AG09319 (cell line): ENCODE data around the gene CFAP54.

Experiments
- DNase-seq: peaks from one replicate; pipeline ENCODE4 v3.0.0-alpha.2; 2010; ENCODE audit warnings: low read depth; ENCODE audit errors: extremely low read depth
- TF ChIP-seq, protein P1 (sequence below): IDR thresholded peaks from 2 replicates; pipeline ENCODE4 v1.5.1; 2011; ENCODE audit warnings: low read depth, mild to moderate bottlenecking, inconsistent platforms, low read length, moderate library complexity

CFAP54 gene

DNA sequence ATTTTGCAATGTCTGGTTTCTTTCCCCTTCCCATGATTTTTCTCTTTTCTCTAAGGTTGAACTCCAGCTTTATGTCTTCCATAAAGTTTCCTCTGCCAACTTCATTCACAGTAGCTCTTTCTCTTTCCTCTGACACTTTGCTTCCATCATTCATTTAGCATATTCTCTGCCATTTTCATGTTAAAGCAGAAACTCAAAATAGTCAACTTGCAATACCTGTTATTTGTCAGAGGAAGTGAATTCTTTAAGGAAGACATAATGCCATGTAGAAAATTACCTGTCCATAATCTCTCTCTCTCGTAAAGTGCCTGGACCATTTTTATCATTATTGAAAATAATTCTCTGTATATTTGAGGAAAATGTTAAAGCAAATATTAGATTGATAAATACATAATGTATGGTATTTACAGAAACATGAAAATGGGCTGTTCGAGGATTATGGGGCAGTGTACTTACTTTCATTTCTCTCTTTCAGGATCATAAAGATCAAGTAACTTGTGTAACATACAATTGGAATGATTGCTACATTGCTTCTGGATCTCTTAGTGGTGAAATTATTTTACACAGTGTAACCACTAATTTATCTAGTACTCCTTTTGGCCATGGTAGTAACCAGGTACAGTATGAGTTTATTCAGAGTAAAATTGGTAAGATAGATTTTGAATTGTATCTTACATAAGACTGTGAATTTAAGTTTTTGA lies 430.3 kb downstream of the CFAP54 start:
- DNase-seq: no peak
- TF ChIP-seq, protein P1, sequence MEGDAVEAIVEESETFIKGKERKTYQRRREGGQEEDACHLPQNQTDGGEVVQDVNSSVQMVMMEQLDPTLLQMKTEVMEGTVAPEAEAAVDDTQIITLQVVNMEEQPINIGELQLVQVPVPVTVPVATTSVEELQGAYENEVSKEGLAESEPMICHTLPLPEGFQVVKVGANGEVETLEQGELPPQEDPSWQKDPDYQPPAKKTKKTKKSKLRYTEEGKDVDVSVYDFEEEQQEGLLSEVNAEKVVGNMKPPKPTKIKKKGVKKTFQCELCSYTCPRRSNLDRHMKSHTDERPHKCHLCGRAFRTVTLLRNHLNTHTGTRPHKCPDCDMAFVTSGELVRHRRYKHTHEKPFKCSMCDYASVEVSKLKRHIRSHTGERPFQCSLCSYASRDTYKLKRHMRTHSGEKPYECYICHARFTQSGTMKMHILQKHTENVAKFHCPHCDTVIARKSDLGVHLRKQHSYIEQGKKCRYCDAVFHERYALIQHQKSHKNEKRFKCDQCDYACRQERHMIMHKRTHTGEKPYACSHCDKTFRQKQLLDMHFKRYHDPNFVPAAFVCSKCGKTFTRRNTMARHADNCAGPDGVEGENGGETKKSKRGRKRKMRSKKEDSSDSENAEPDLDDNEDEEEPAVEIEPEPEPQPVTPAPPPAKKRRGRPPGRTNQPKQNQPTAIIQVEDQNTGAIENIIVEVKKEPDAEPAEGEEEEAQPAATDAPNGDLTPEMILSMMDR: no peak
